Transverse colon (tissue), 4 donors: ENCODE results near the gene MPRIP. TPM values are rescaled to one million over a fixed set of nuclear protein-coding genes. Genes with fewer than 3 reads are reported as not detected.

Source experiments
- DNase-seq: peaks from one replicate; pipeline ENCODE4 v3.0.0-alpha.2; 2019
- H3K27ac ChIP-seq, 4 donors: fragments of 200-600 bp; sonication (generic); 2 replicates each; pipeline ENCODE4 v1.5.1; 2016 to 2018; ENCODE audit warnings: inconsistent platforms in 4 of 4
- H3K27me3 ChIP-seq: fragments of 200-600 bp; sonication (generic); 2 replicates; pipeline ENCODE4 v1.5.1; 2017; ENCODE audit warnings: inconsistent platforms
- H3K36me3 ChIP-seq, 4 donors: fragments of 200-600 bp; sonication (generic); 2 replicates each; pipeline ENCODE4 v1.5.1; 2017 to 2019; ENCODE audit warnings: inconsistent platforms in 4 of 4
- H3K4me1 ChIP-seq, 4 donors: fragments of 200-600 bp; sonication (generic); 2 replicates each; pipeline ENCODE4 v1.5.1; 2017 to 2020; ENCODE audit warnings: inconsistent platforms in 4 of 4
- H3K4me3 ChIP-seq, 4 donors: fragments of 200-600 bp; sonication (generic); 1 replicate in 1 of 4; 2 replicates in 3 of 4; pipeline versions ENCODE4 v1.5.1 to v1.6.1; 2017 to 2019; ENCODE audit warnings: inconsistent platforms in 4 of 4
- H3K9me3 ChIP-seq, 2 donors: fragments of 200-600 bp; sonication (generic); 2 replicates each; pipeline ENCODE4 v1.5.1; 2017 to 2019; ENCODE audit warnings: inconsistent platforms in 2 of 2
- EP300 ChIP-seq: sonication (generic); formaldehyde crosslinking; IDR thresholded peaks from one replicate; pipeline ENCODE4 v1.6.1; 2017; ENCODE audit warnings: antibody characterized with exemption, low read depth
- POLR2A ChIP-seq: fragments of 450-650 bp; IDR thresholded peaks from one replicate; pipeline ENCODE4 v1.6.1; 2016; ENCODE audit warnings: antibody characterized with exemption, mild to moderate bottlenecking, moderate library complexity
- POLR2AphosphoS5 ChIP-seq, 3 donors: sonication (generic); formaldehyde crosslinking; IDR thresholded peaks; one replicate each; pipeline ENCODE4 v1.6.1; 2016; ENCODE audit warnings: antibody characterized with exemption in 3 of 3
- WGBS, 2 donors: methylation state at CpG; one replicate each; pipeline ENCODE4 v1.1.5; 2018; ENCODE audit warnings: low coverage in 1 of 2; 5-methylcytosine and 5-hydroxymethylcytosine counted together
- in situ Hi-C, 4 donors: fragments of 200-750 bp; cut with MboI; loops; one replicate each; pipeline versions ENCODE4 v1.15.0 to v1.15.1; 2017; ENCODE audit warnings: low sequenced_read_pairs in 3 of 4, low pct_ligation_motif_present in 1 of 4, low pct_unique_long_range_greater_than_20kb in 1 of 4
- intact Hi-C: fragments of 100-400 bp; cut with DNase I; formaldehyde crosslinking; loops from one replicate; pipeline ENCODE4 v1.15.1; 2023; ENCODE audit warnings: low total_unique reads
- total RNA-seq, 4 donors: library from RNA; depleted of rRNA; stranded (reverse); fragments of >200 nt; gene quantifications; one replicate each; pipeline ENCODE4 v1.1.0, GENCODE V29; 2016
- TF ChIP-seq, protein P1 (sequence below), 5 experiments: fragments of 200-600 bp in 3 of 5; fragments of 450-650 bp in 2 of 5; sonication (generic) in 3 of 5; IDR thresholded peaks; 1 replicate in 2 of 5; 2 replicates in 3 of 5; pipeline ENCODE4 v1.5.1; 2016 to 2017; ENCODE audit warnings: antibody characterized with exemption in 5 of 5, inconsistent platforms in 3 of 5, mild to moderate bottlenecking in 2 of 5, moderate library complexity in 1 of 5

MPRIP gene
- total RNA-seq, 4 donors from 2014 or later: 124 to 368 (median 158) TPM

DNA sequence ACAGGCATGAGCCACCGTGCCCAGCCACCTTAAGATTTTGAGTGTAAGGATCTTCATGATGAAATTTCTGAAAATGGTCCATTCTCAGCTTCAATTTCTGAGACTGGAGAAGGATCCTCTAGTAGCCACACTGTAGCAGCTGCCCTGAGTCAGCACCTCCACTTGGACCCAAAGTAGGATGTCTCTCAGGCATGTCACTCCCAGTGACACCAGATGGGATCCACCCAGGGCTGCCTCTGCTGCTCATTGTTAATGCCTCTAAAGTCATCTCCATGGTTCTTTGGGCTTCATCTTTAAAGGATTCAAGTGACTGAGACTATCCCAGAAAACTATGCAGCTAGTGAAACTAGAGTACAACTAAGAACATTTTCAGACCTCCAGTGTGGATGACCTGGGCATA is 156.0 kb downstream of the MPRIP start:
- Histone ChIP-seq H3K27ac (no peak overlapping the region), H3K4me1 (peaks cover 9 to 28% (median 17%) of the 10 kb centered on the region in 4 donors), H3K27me3 (no peaks in the 10 kb centered on the region), H3K4me3 (no peak overlapping the region), H3K9me3 (no peaks in the 10 kb centered on the region), H3K36me3 (no peaks in the 10 kb centered on the region)
- TF ChIP-seq POLR2A: no peak
- TF ChIP-seq EP300: no peak
- TF ChIP-seq POLR2AphosphoS5 (IDR thresholded peaks at IDR 0.05): no peak
- TF ChIP-seq, protein P1, sequence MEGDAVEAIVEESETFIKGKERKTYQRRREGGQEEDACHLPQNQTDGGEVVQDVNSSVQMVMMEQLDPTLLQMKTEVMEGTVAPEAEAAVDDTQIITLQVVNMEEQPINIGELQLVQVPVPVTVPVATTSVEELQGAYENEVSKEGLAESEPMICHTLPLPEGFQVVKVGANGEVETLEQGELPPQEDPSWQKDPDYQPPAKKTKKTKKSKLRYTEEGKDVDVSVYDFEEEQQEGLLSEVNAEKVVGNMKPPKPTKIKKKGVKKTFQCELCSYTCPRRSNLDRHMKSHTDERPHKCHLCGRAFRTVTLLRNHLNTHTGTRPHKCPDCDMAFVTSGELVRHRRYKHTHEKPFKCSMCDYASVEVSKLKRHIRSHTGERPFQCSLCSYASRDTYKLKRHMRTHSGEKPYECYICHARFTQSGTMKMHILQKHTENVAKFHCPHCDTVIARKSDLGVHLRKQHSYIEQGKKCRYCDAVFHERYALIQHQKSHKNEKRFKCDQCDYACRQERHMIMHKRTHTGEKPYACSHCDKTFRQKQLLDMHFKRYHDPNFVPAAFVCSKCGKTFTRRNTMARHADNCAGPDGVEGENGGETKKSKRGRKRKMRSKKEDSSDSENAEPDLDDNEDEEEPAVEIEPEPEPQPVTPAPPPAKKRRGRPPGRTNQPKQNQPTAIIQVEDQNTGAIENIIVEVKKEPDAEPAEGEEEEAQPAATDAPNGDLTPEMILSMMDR (IDR thresholded peaks at IDR 0.05): no peak
- WGBS, 2 donors: 36% methylated on average over 1 of the region's 1 CpG; no CpG with 5 or more reads in 1 of the 2 donors
- in situ Hi-C loops: no loop called here
- DNase-seq: no peak
- intact Hi-C loops: no loop called here

DNA sequence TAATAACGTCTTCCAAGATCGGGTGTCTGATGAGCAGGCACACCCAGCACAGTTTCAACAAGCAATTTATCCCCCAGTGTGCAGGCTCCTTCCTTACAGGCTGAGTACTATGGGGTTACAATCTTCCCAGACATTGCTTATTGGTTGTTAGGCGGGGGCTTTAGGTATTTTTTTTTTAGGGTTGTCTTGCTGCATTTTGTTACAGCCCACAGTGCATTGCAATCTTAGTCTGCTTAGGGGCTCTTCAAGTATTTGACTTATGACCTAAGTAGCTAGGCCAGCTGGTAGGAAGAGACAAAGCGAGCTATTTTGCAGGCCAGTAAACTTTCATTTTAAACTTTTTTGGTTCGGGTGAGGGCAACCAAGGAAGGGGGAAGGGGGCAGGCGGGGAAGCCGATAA is 158.1 kb downstream of the MPRIP start:
- in situ Hi-C loops (no loop called here), intact Hi-C loops (no loop called here)
- Histone ChIP-seq H3K4me3 (peak overlapping the region in 1 of 4 donors; percentile 12), H3K36me3 (no peaks in the 10 kb centered on the region), H3K9me3 (no peaks in the 10 kb centered on the region), H3K4me1 (peaks cover 24 to 46% (median 35%) of the 10 kb centered on the region in 4 donors), H3K27ac (peak overlapping the region; percentile 78 to 94 (median 86)), H3K27me3 (no peaks in the 10 kb centered on the region)
- DNase-seq: no peak
- TF ChIP-seq POLR2A: no peak
- no peak for TF ChIP-seq POLR2AphosphoS5 (IDR thresholded peaks at IDR 0.05)
- TF ChIP-seq, protein P1 (IDR thresholded peaks at IDR 0.05): no peak
- TF ChIP-seq EP300: no peak
- 62 to 65% methylated on average over 3 to 7 of the region's 7 CpGs for WGBS, 2 donors

GRCh38 chr17:17200831-17201230 is 158.6 kb downstream of the MPRIP start:
- H3K27ac ChIP-seq: peak overlapping the region; percentile 78 to 94 (median 86)
- H3K27me3 ChIP-seq: no peaks in the 10 kb centered on the region
- peak; percentile 38 for DNase-seq
- peak overlapping the region in 1 of 4 donors; percentile 12 for H3K4me3 ChIP-seq
- in situ Hi-C loops: no loop called here
- intact Hi-C loops: no loop called here
- TF ChIP-seq, protein P1 (IDR thresholded peaks at IDR 0.05): no peak
- peak in 1 of 3 donors; percentile 10 for TF ChIP-seq POLR2AphosphoS5 (IDR thresholded peaks at IDR 0.05)
- peaks cover 29 to 51% (median 40%) of the 10 kb centered on the region in 4 donors for H3K4me1 ChIP-seq
- H3K9me3 ChIP-seq: no peaks in the 10 kb centered on the region
- H3K36me3 ChIP-seq: no peaks in the 10 kb centered on the region
- WGBS, 2 donors: 58 to 61% methylated on average over 4 to 5 of the region's 5 CpGs

GRCh38 chr17:17201271-17201670 is 159.0 kb downstream of the MPRIP start:
- 72 to 80% methylated on average over 6 to 10 of the region's 10 CpGs for WGBS, 2 donors
- in situ Hi-C loops (no loop called here), intact Hi-C loops (no loop called here)
- H3K27me3 ChIP-seq: no peaks in the 10 kb centered on the region
- H3K36me3 ChIP-seq: no peaks in the 10 kb centered on the region
- no peak overlapping the region for H3K4me3 ChIP-seq
- TF ChIP-seq EP300: no peak
- TF ChIP-seq, protein P1 (IDR thresholded peaks at IDR 0.05): no peak
- no peak for TF ChIP-seq POLR2AphosphoS5 (IDR thresholded peaks at IDR 0.05)
- TF ChIP-seq POLR2A: no peak
- H3K27ac ChIP-seq: peak overlapping the region; percentile 78 to 94 (median 86)
- no peak for DNase-seq
- H3K9me3 ChIP-seq: no peaks in the 10 kb centered on the region
- H3K4me1 ChIP-seq: peaks cover 29 to 56% (median 43%) of the 10 kb centered on the region in 4 donors
